WERI-Rb-1 (cell line): Measurements from ENCODE around the gene PFN3.

Experiments used
- DNase-seq: peaks from one replicate; pipeline ENCODE4 v3.0.0-alpha.2; 2020
- H3K27ac ChIP-seq: fragments of 250-450 bp; sonication (Bioruptor Pico); 2 replicates; pipeline ENCODE4 v1.5.1; 2020; ENCODE audit warnings: mild to moderate bottlenecking, moderate library complexity
- H3K27me3 ChIP-seq: fragments of 250-450 bp; sonication (Bioruptor Pico); 2 replicates; pipeline ENCODE4 v1.5.1; 2021; ENCODE audit warnings: mild to moderate bottlenecking, low read depth, moderate library complexity; ENCODE audit not compliant: insufficient read depth, severe bottlenecking
- H3K36me3 ChIP-seq: fragments of 250-450 bp; sonication (Bioruptor Pico); 2 replicates; pipeline ENCODE4 v1.5.1; 2020; ENCODE audit warnings: mild to moderate bottlenecking, moderate library complexity
- H3K4me3 ChIP-seq: 2 replicates; pipeline ENCODE4 v1.5.1; 2011; ENCODE audit warnings: low read depth, mild to moderate bottlenecking, control low read depth, low read length
- H3K9me3 ChIP-seq: fragments of 250-450 bp; sonication (Bioruptor Pico); 2 replicates; pipeline ENCODE4 v1.5.1; 2021; ENCODE audit warnings: mild to moderate bottlenecking, moderate library complexity; ENCODE audit not compliant: severe bottlenecking
- CTCF ChIP-seq: IDR thresholded peaks from 2 replicates; pipeline ENCODE4 v1.5.1; 2011; ENCODE audit warnings: low read depth, mild to moderate bottlenecking, control low read depth, inconsistent platforms, low read length

The PFN3 gene

GRCh38 chr5:177402271-177403043, 2.0 kb upstream of the PFN3 start:
- DNase-seq: peak; percentile 83
- Histone ChIP-seq H3K9me3 (no peaks in the 10 kb centered on the region), H3K4me3 (peak overlapping the region; percentile 51), H3K27ac (peak overlapping the region; percentile 68), H3K36me3 (no peaks in the 10 kb centered on the region), H3K27me3 (no peaks in the 10 kb centered on the region)
- peak; percentile 71 for TF ChIP-seq CTCF

GRCh38 chr5:177397875-177398390, 2.5 kb downstream of the PFN3 start:
- Histone ChIP-seq H3K4me3 (no peak overlapping the region), H3K9me3 (no peaks in the 10 kb centered on the region), H3K27ac (no peak overlapping the region), H3K27me3 (no peaks in the 10 kb centered on the region), H3K36me3 (no peaks in the 10 kb centered on the region)
- no peak for DNase-seq
- TF ChIP-seq CTCF: no peak

- no peaks in the 10 kb centered on the region for H3K27me3 ChIP-seq
- no peak for TF ChIP-seq CTCF
- no peak overlapping the region for H3K27ac ChIP-seq
- H3K4me3 ChIP-seq: no peak overlapping the region
- DNase-seq: no peak
- H3K36me3 ChIP-seq: no peaks in the 10 kb centered on the region
- no peaks in the 10 kb centered on the region for H3K9me3 ChIP-seq
These were observed 3.7 kb downstream of the PFN3 start for GRCh38 chr5:177396807-177397206.

- H3K9me3 ChIP-seq: no peaks in the 10 kb centered on the region
- no peak for TF ChIP-seq CTCF
- H3K27me3 ChIP-seq: no peaks in the 10 kb centered on the region
- DNase-seq: no peak
- H3K36me3 ChIP-seq: no peaks in the 10 kb centered on the region
- H3K27ac ChIP-seq: no peak overlapping the region
- H3K4me3 ChIP-seq: no peak overlapping the region
These were observed 4.4 kb downstream of the PFN3 start for GRCh38 chr5:177396078-177396477.

- H3K4me3 ChIP-seq: no peak overlapping the region
- no peaks in the 10 kb centered on the region for H3K36me3 ChIP-seq
- H3K27me3 ChIP-seq: no peaks in the 10 kb centered on the region
- DNase-seq: no peak
- no peak for TF ChIP-seq CTCF
- H3K27ac ChIP-seq: no peak overlapping the region
- no peaks in the 10 kb centered on the region for H3K9me3 ChIP-seq
These were observed 6.5 kb downstream of the PFN3 start for GRCh38 chr5:177393990-177394389.
